GM12872 (cell line): Measurements from ENCODE around the gene CCDC187.

Source experiments
- CTCF ChIP-seq: IDR thresholded peaks from 3 replicates; pipeline ENCODE4 v1.5.1; 2011; ENCODE audit warnings: low read depth, mild to moderate bottlenecking, low read length, moderate library complexity; ENCODE audit not compliant: insufficient read depth

Gene CCDC187

DNA sequence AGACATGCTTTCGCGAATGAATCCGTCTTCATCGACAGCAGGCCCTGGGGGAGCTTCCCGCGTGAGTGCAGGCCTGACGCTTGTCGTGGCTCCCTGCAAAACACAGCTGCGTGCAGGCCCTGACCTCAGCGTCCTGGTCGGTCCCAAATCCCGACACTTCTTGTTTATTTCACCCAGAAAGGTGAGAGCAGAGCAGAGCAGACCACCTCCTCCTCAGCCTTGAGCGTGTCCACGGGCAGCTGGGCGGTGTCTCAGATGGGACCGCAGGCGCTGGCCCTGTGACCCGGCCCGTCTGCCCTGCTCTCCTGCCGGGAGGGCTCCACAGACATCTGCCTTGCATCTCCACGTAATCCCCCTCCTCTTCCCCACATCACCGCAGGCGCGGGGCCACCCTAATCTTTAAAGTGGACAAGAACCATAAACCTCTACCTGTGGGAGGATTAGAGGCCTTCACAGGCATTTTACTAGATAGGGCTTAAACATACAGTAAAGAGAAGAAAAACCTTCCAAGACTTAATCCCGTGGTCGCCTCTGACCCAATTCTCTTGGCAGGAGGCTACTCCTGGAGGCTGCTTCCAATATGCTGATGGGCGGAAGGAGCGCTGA is 91.4 kb downstream of the CCDC187 start:
- TF ChIP-seq CTCF: no peak

- TF ChIP-seq CTCF: no peak
Observed at GRCh38 chr9:136211441-136212344, 92.2 kb downstream of the CCDC187 start.

GRCh38 chr9:136211006-136211405 is 92.9 kb downstream of the CCDC187 start:
- no peak for TF ChIP-seq CTCF

- TF ChIP-seq CTCF: no peak
Observed at GRCh38 chr9:136210276-136210675, 93.6 kb downstream of the CCDC187 start.

DNA sequence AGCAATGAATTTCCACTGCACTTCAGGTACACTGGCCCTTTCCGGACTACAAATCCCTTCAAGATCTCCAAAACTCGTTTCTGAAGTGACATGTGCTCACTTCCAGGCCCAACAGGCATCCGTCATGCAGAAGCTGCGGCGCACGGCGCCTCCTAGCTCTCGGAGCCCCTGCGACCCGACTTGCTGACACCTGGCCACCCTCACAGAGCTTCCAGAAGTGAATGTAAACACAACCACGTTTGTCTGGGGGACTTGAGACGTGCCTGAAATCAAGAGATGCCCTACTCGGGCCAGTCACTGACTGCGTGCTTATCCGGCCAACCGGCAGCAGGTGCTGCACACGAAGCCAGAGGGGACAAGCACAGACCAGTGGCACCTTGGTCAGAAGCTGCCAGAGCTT is 94.1 kb downstream of the CCDC187 start:
- TF ChIP-seq CTCF: no peak

DNA sequence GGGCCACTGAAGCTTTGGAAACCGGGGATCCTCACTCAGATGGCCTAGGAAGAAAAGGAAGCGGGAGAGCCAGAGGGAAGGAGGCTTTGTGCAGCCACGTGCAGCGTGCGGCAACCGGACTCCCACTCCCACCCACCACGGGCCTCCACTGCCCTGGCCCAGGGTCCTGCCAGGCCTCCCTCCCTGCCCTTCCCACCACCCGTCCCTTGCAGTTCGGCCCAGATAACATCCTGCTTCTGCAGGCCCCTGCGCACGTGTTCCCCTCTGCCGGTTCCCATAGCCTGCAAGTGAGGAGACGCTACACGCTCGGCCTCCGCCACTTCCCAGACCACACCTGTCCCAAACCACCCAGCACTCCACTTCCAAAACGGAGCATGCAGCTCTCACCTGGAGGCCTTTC is 94.7 kb downstream of the CCDC187 start:
- no peak for TF ChIP-seq CTCF

GRCh38 chr9:136208675-136209074 is 95.2 kb downstream of the CCDC187 start:
- no peak for TF ChIP-seq CTCF
